Lung (tissue), 12 donors: ENCODE results near the gene MYOG. TPM values are rescaled to one million over a fixed set of nuclear protein-coding genes. Genes with fewer than 3 reads are reported as not detected.

Experiments used
- ATAC-seq: fragments of 200-7000 bp; cut with Tn5 transposase; one replicate; pipeline ENCODE4 v1.9.1; 2020; ENCODE audit warnings: moderate number of reproducible peaks; ENCODE audit not compliant: insufficient read depth, low FRiP score
- DNase-seq, 3 donors: peaks; one replicate each; pipeline ENCODE4 v3.0.0-alpha.2; 2013 to 2017
- H3K27ac ChIP-seq, 2 donors: one replicate each; pipeline ENCODE4 v1.5.1; 2013; ENCODE audit warnings: mild to moderate bottlenecking in 2 of 2, moderate library complexity in 2 of 2, control low read depth in 1 of 2, inconsistent platforms in 1 of 2, low read depth in 1 of 2, low read length in 1 of 2
- H3K27me3 ChIP-seq, 3 donors: one replicate each; pipeline ENCODE4 v1.5.1; 2013; ENCODE audit warnings: low read length in 2 of 3; ENCODE audit not compliant: control insufficient read depth in 3 of 3, insufficient read depth in 3 of 3
- H3K36me3 ChIP-seq, 4 donors: one replicate each; pipeline ENCODE4 v1.5.1; 2013; ENCODE audit warnings: low read length in 4 of 4, mild to moderate bottlenecking in 1 of 4, moderate library complexity in 1 of 4; ENCODE audit not compliant: control insufficient read depth in 4 of 4, insufficient read depth in 4 of 4
- H3K4me1 ChIP-seq, 5 donors: one replicate each; pipeline ENCODE4 v1.5.1; 2013; ENCODE audit warnings: low read length in 5 of 5, mild to moderate bottlenecking in 2 of 5, moderate library complexity in 1 of 5; ENCODE audit not compliant: control insufficient read depth in 5 of 5, insufficient read depth in 5 of 5
- H3K4me3 ChIP-seq: one replicate; pipeline ENCODE4 v1.5.1; 2013; ENCODE audit warnings: mild to moderate bottlenecking, control low read depth, moderate library complexity
- H3K9ac ChIP-seq, 2 donors: one replicate each; pipeline ENCODE4 v1.5.1; 2013; ENCODE audit warnings: low read length in 2 of 2, control low read depth in 1 of 2; ENCODE audit not compliant: insufficient read depth in 1 of 2
- H3K9me3 ChIP-seq, 4 donors: one replicate each; pipeline ENCODE4 v1.5.1; 2013; ENCODE audit warnings: low read length in 3 of 4, mild to moderate bottlenecking in 1 of 4, moderate library complexity in 1 of 4; ENCODE audit not compliant: control insufficient read depth in 4 of 4, insufficient read depth in 3 of 4
- WGBS, 2 donors: extraction: QIAGEN DNeasy Blood & Tissue Kit; methylation state at CpG; one replicate each; pipeline ENCODE4 v1.1.7; 2013; 5-methylcytosine and 5-hydroxymethylcytosine counted together
- polyA plus RNA-seq, 2 donors: library from polyadenylated mRNA; stranded (reverse); fragments of 200-250 nt; gene quantifications; one replicate each; pipeline ENCODE4 v1.2.1, GENCODE V29; 2013
- total RNA-seq, 2 donors: library from RNA; depleted of rRNA in 1 of 2; stranded (reverse); fragments of >200 nt in 1 of 2; gene quantifications; one replicate each; pipeline ENCODE4 v1.2.1, GENCODE V29; 2014 to 2021
- TF ChIP-seq, protein P1 (sequence below): IDR thresholded peaks from 2 replicates; pipeline ENCODE4 v1.5.1; 2012; ENCODE audit warnings: mild to moderate bottlenecking; ENCODE audit errors: control extremely low read depth, extremely low read depth
- donor health status: control.
- donor health status: control.
- donor health status: Bipolar disorder and iron deficiency.
- donor health status: healthy.
- donor health status: DM: yes; HTN: yes; CAD: no.

MYOG gene
- total and polyA plus RNA-seq, 4 donors = not detected

GRCh38 chr1:203054642-203055041 lies 31.2 kb downstream of the MYOG start:
- H3K9ac ChIP-seq = no peak overlapping the region
- 81 to 91% methylated on average over 5 of the region's 5 CpGs for WGBS, 2 donors
- ATAC-seq (no peak), DNase-seq (no peak)
- H3K27me3 ChIP-seq = no peaks in the 10 kb centered on the region
- peaks cover 0 to 11% (median 3%) of the 10 kb centered on the region in 5 donors for H3K4me1 ChIP-seq
- H3K36me3 ChIP-seq = no peaks in the 10 kb centered on the region
- no peak overlapping the region for H3K4me3 ChIP-seq
- TF ChIP-seq, protein P1, sequence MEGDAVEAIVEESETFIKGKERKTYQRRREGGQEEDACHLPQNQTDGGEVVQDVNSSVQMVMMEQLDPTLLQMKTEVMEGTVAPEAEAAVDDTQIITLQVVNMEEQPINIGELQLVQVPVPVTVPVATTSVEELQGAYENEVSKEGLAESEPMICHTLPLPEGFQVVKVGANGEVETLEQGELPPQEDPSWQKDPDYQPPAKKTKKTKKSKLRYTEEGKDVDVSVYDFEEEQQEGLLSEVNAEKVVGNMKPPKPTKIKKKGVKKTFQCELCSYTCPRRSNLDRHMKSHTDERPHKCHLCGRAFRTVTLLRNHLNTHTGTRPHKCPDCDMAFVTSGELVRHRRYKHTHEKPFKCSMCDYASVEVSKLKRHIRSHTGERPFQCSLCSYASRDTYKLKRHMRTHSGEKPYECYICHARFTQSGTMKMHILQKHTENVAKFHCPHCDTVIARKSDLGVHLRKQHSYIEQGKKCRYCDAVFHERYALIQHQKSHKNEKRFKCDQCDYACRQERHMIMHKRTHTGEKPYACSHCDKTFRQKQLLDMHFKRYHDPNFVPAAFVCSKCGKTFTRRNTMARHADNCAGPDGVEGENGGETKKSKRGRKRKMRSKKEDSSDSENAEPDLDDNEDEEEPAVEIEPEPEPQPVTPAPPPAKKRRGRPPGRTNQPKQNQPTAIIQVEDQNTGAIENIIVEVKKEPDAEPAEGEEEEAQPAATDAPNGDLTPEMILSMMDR = no peak
- no peaks in the 10 kb centered on the region for H3K9me3 ChIP-seq
- no peak overlapping the region for H3K27ac ChIP-seq

GRCh38 chr1:203054184-203054583 lies 31.6 kb downstream of the MYOG start:
- Histone ChIP-seq H3K36me3 (no peaks in the 10 kb centered on the region), H3K4me3 (no peak overlapping the region), H3K4me1 (peaks cover 0 to 11% (median 3%) of the 10 kb centered on the region in 5 donors), H3K9me3 (no peaks in the 10 kb centered on the region), H3K27ac (no peak overlapping the region), H3K27me3 (no peaks in the 10 kb centered on the region), H3K9ac (no peak overlapping the region)
- DNase-seq (no peak), ATAC-seq (no peak)
- 62 to 69% methylated on average over 1 of the region's 1 CpG for WGBS, 2 donors
- TF ChIP-seq, protein P1 = no peak

- peaks cover 0 to 11% (median 3%) of the 10 kb centered on the region in 5 donors for H3K4me1 ChIP-seq
- H3K36me3 ChIP-seq = no peaks in the 10 kb centered on the region
- 80 to 97% methylated on average over 3 of the region's 3 CpGs for WGBS, 2 donors
- no peak overlapping the region for H3K4me3 ChIP-seq
- H3K27me3 ChIP-seq = no peaks in the 10 kb centered on the region
- no peak overlapping the region for H3K27ac ChIP-seq
- no peak overlapping the region for H3K9ac ChIP-seq
- H3K9me3 ChIP-seq = no peaks in the 10 kb centered on the region
- ATAC-seq = no peak
- no peak for DNase-seq
- TF ChIP-seq, protein P1 = no peak
Measured at GRCh38 chr1:203052601-203053000, 33.2 kb downstream of the MYOG start.

DNA sequence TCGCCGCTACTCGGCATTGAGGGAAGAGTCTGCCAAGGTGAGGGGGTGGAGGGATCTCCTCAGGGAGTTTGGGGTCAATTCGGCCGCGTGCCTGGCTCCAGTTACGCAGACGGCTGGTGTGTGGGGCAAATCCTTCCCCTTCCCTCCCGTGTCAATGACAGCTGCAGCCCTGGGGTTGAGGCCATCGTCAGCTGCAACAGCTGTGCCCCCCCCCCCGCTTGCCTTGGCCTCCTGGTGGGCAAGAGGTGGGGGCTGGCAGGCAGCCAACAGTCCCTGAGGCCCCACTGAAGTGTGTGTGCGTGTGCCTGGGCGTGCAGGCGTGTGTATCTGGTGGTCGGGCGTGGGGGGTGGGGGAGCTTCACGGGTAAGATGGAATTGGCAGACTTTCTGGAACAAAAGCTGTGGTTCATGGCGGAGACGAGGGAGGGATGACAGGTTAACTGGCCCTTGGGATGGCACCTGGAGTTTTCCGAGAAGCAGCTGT lies 33.9 kb downstream of the MYOG start:
- Histone ChIP-seq H3K4me1 (peaks cover 0 to 11% (median 2%) of the 10 kb centered on the region in 5 donors), H3K4me3 (no peak overlapping the region), H3K9ac (no peak overlapping the region), H3K27ac (no peak overlapping the region), H3K36me3 (no peaks in the 10 kb centered on the region), H3K9me3 (no peaks in the 10 kb centered on the region), H3K27me3 (no peaks in the 10 kb centered on the region)
- WGBS, 2 donors = 51 to 54% methylated on average over 18 to 20 of the region's 20 CpGs
- DNase-seq (peak in 1 of 3 donors; percentile 52), ATAC-seq (no peak)
- TF ChIP-seq, protein P1 = no peak
